Large intestine (tissue), 3 donors: ENCODE results near the gene HPCA. TPM values are rescaled to one million over a fixed set of nuclear protein-coding genes. Genes with fewer than 3 reads are reported as not detected.

ENCODE experiments used
- DNase-seq, 2 donors: peaks; one replicate each; pipeline versions ENCODE4 v3.0.0 to v3.0.0-alpha.2; 2013
- H3K27ac ChIP-seq: one replicate; pipeline ENCODE4 v1.5.1; 2013; ENCODE audit warnings: low read length
- H3K27me3 ChIP-seq: 2 replicates; pipeline ENCODE4 v1.6.1; 2013; ENCODE audit warnings: low read length; ENCODE audit not compliant: control insufficient read depth, insufficient read depth
- H3K36me3 ChIP-seq: 2 replicates; pipeline ENCODE4 v1.6.1; 2013; ENCODE audit warnings: low read length; ENCODE audit not compliant: control insufficient read depth, insufficient read depth
- H3K4me1 ChIP-seq: one replicate; pipeline ENCODE4 v1.6.1; 2013; ENCODE audit warnings: low read length; ENCODE audit not compliant: control insufficient read depth, insufficient read depth
- H3K4me3 ChIP-seq: one replicate; pipeline ENCODE4 v1.5.1; 2013; ENCODE audit warnings: low read length
- H3K9me3 ChIP-seq: one replicate; pipeline ENCODE4 v1.6.1; 2013; ENCODE audit warnings: mild to moderate bottlenecking, low read depth, low read length, moderate library complexity; ENCODE audit not compliant: control insufficient read depth
- WGBS: methylation state at CpG from one replicate; pipeline ENCODE4 v1.1.5; 2013; ENCODE audit warnings: low lambda C conversion rate; ENCODE audit not compliant: insufficient coverage; 5-methylcytosine and 5-hydroxymethylcytosine counted together
- polyA plus RNA-seq: library from polyadenylated mRNA; unstranded; fragments of 120-200 nt; gene quantifications from one replicate; pipeline ENCODE4 v1.2.1, GENCODE V29; 2013

The HPCA gene
- polyA plus RNA-seq, 1 donor = 0.87 TPM

DNA sequence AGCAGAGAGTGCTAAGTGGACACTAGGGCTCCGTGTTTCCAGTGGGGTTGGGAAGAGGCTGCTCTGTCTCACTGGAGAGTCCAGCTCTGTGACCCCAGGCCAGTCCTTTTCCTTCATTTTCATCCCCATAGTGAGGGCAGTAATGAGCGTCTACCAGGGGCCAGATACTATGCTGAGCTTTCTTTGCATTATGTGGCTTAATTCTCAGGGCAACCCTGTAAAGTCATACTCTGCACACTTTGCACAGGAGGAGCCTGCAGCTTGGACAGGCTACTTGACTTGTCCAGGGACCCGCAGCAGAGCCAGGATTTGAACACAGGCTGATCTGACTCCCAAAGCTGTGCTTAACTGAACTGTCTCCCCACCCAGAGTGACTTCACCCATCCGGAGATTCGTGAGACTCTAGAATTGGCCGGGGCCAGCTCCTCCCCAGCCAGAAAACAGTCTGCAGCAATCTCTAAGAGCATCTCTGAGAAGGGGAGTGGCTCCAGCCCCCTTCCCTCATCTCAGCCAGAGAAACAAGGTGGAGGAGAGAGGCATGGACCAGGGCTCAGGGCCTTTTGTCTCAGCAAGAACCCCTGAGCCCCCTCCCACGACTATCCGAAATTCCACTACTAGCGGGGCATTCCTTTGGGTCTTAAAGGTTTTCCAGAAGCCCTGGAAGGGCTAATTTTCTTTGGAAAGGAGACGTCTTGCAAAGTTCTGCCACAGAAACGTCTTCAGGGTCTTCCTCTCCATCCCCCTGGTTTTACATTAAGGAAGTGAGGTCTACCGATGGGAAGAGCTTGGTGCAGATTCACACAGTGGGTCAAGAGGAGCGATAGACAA, 14.7 kb upstream of the HPCA start:
- Histone ChIP-seq H3K4me1 (peaks cover 10% of the 10 kb centered on the region), H3K9me3 (no peaks in the 10 kb centered on the region), H3K4me3 (peak overlapping the region; percentile 37), H3K27ac (no peak overlapping the region), H3K36me3 (peaks cover 4% of the 10 kb centered on the region), H3K27me3 (peaks cover 22% of the 10 kb centered on the region)
- no peak for DNase-seq
- no CpG with 5 or more reads among the region's 13 CpGs for WGBS

DNA sequence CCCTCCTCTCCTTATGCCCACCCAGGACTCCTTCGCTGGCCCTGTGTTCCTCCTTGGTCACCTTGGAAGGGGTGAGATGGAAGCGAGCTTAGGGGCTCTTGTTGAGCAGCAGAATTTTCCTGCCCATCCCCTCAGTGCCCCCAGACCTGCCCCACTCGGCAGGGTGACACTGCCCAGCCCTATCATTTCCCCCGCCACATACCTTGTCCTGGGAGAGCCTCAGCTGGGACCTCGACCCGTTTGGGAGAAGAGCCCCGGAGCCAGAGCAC, 14.2 kb upstream of the HPCA start:
- 34% methylated on average over 4 of the region's 7 CpGs for WGBS
- DNase-seq = no peak
- H3K27me3 ChIP-seq = peaks cover 22% of the 10 kb centered on the region

DNA sequence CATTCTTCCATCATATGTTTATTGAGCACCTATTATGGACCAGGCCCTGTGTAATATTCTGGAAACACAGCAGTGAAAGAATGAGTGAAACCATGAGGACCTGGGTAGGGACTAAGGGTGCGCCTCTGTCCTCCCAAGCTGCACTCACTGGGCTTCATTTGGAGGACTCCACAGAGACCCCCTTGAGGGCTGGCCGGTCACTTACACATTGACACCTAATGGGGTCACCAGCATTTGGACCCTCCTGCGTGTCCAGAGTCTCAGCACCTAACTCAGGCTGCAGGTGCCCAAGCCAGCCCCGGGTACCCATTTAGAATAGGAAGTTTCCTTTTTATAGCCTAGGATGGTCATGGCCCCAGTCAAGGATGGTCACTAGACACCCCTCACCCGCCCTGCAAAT, 12.8 kb upstream of the HPCA start:
- peaks cover 10% of the 10 kb centered on the region for H3K4me1 ChIP-seq
- H3K9me3 ChIP-seq = no peaks in the 10 kb centered on the region
- no peak overlapping the region for H3K4me3 ChIP-seq
- no peak overlapping the region for H3K27ac ChIP-seq
- no peaks in the 10 kb centered on the region for H3K36me3 ChIP-seq
- WGBS = no CpG with 5 or more reads among the region's 5 CpGs
- DNase-seq = no peak
- peaks cover 23% of the 10 kb centered on the region for H3K27me3 ChIP-seq

More for the DNA sequence above, 14.2 kb upstream of the HPCA start:
- no peak overlapping the region for H3K27ac ChIP-seq
- no peak overlapping the region for H3K4me3 ChIP-seq
- peaks cover 4% of the 10 kb centered on the region for H3K36me3 ChIP-seq
- peaks cover 10% of the 10 kb centered on the region for H3K4me1 ChIP-seq
- H3K9me3 ChIP-seq = no peaks in the 10 kb centered on the region

DNA sequence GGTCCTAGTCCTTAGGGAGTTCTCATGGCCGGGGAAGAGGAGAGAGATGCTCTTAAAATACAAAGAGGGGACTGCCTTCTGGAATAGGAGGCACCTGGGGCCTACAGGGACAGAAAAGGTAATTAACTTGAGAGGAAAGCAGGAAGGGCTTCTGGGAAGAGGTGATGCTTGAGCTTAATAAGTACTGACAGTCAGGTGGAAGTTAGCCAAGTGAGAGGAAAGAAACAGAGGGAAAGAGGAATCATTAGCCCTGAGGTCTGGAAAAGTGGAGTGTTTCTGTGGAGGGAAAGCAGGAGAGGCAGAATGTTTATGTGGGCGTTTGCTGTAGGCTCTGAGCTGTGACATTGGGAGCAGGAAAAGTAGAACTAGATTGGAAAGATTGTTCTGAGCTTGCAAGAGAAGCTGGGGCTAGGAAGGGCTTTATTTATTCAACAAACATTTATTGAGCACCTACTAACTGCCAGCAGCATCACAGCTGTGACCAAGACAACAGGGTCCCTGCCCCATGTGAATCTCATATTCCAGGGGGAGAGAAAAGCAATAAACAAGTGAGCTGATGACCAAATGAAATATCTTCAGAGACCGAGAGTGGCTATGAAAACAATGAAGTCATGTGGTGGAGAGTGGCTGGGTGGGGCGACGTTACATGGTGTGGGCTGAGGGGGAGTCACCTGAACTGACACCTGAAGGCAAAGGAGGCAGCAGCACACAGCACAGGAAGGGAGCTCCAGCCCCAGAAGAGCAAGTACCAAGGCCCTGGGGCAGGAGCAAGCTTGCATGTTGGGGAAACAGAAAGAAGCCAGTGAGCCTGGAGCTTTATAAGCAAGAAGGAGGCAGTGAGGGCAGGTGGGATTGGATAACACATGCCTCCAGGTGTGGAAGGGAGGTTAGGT, 11.2 kb upstream of the HPCA start:
- no CpG with 5 or more reads among the region's 5 CpGs for WGBS
- H3K27ac ChIP-seq = no peak overlapping the region
- H3K36me3 ChIP-seq = no peaks in the 10 kb centered on the region
- H3K4me3 ChIP-seq = no peak overlapping the region
- H3K9me3 ChIP-seq = no peaks in the 10 kb centered on the region
- peaks cover 6% of the 10 kb centered on the region for H3K4me1 ChIP-seq
- H3K27me3 ChIP-seq = peaks cover 19% of the 10 kb centered on the region
- DNase-seq = no peak

DNA sequence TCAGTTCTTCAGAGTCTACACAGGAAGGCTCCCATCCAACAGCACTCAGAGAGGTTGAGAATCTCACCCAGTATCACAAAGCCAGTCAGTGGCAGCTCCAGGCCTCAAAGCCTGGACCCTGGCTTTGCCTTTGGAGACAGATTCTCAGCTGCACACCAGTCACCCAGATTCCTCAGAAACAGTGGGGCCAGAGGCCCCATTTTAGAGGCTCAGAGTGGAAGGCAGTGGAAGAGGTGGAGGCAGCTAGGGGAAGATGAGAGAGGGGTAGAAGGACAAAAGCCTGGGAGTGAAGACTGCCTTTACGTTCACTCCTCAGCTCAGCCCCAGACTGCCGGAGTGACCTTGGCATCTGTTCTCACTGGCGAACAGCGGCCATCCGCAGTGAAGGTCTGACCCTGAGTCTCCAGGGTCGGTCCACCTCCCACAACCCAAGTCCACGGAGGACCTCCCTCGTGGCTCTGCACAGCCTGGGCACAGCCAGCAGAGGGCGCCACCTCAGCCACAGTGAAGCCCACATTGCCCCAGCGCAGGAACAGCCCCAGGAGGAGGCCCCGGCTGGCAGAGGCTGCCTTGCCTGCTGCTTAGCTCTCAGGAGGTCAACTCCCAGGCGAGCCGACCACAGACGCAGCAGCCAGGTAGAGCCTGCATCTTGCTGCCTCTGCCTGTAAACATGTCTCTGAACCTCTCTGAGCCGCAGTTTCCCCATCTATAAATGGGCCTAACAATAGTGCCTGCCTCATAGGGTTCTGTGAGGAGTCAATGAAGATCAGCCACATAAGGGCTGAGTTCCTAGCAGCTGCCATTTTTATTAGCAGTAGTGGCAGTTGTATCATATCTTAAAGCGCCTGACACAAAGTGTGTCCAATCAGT, 9.7 kb upstream of the HPCA start:
- no peak overlapping the region for H3K27ac ChIP-seq
- peak; percentile 37 to 42 for DNase-seq

DNA sequence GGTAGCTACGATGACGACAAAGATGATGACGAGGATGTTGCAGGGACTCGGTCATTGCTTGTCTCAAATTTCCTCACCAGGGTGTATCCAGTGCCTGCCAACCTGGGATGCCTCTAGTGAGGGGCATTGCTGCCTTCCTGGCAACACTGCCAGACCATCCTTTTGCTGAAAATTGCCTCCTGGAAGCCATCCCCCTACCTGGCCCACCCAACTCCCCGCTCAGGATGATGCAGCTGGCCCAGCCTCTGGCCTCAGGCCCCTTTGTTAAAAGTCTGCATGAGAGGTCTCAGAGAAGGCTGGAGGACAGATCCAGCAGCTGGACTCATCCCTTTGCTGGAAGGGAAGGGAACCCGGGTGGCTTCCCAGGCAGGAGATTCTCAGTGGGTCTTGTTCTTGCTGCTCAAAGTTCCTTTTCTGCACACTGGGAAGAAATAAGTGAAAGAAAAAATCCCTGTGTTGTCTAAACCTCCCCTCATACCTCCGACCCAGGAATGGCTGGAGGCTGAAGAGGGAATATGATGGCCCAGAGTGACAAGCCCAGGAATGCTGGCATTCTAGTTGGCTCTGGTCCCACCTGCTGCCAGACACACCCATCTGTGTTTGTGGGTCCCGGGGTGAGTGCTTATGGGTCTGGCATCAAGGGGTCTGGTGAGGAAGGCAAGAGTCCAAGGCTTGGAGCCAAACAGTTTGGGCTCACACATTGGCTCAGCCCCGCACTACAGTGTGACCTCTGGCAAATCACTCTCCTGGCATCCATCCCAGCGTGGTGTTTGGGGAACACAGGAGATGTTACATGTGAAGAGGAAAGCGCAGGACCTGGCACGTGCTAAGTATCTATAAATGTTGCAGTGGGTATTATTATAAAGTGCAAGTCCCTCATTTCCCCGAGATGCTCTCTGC, 8.8 kb upstream of the HPCA start:
- no peak overlapping the region for H3K27ac ChIP-seq
- no CpG with 5 or more reads among the region's 13 CpGs for WGBS
- H3K9me3 ChIP-seq = no peaks in the 10 kb centered on the region
- H3K4me1 ChIP-seq = no peaks in the 10 kb centered on the region
- H3K27me3 ChIP-seq = peaks cover 2% of the 10 kb centered on the region
- no peak overlapping the region for H3K4me3 ChIP-seq
- H3K36me3 ChIP-seq = no peaks in the 10 kb centered on the region
- no peak for DNase-seq

More for the DNA sequence above, 9.7 kb upstream of the HPCA start:
- Histone ChIP-seq H3K4me1 (no peaks in the 10 kb centered on the region), H3K36me3 (no peaks in the 10 kb centered on the region), H3K4me3 (no peak overlapping the region), H3K9me3 (no peaks in the 10 kb centered on the region), H3K27me3 (peaks cover 9% of the 10 kb centered on the region)
- no CpG with 5 or more reads among the region's 16 CpGs for WGBS

DNA sequence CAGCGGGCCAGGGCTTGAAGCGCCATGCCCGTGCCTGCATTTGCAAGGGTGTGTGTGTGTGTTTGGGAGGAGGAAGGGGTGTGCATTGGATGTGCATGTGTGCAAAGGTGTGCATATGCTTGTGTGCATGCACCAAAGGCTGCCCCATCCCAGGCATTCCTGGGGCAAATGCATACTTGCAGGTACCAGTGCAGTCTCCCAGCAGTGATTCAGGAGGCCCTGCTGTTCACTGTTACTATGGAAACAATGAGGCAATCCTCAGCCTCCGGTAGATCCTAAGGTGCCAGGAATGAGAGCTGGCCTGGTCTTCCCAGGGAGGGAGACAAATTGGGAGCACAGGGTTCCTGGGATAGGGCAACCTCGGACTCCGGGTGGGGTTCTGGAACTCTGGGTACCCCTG, 8.1 kb upstream of the HPCA start:
- DNase-seq = no peak
- Histone ChIP-seq H3K27ac (no peak overlapping the region), H3K4me3 (no peak overlapping the region), H3K9me3 (no peaks in the 10 kb centered on the region), H3K36me3 (no peaks in the 10 kb centered on the region), H3K27me3 (peaks cover 2% of the 10 kb centered on the region), H3K4me1 (no peaks in the 10 kb centered on the region)
- no CpG with 5 or more reads among the region's 6 CpGs for WGBS

DNA sequence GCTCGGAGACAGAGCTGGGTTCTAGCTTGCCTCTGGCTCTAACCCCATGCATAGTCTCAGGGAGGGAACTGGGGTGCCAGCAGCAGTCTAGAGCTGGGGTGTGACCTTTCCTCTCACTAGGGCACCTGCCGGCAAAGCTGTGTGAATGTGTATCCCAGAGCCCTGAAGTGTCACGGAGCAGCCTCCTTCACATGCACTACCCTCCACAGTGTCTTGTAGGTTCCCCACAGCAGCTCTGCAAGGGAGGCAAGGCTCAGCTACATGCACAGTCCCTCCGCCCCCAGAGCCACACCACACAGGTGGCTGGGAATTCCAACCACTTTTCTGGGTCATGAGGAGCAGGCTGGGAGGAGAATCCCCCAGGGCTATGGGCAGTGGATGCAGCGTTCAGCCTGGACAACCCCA, 7.7 kb upstream of the HPCA start:
- no CpG with 5 or more reads among the region's 5 CpGs for WGBS
- Histone ChIP-seq H3K4me3 (no peak overlapping the region), H3K27me3 (peaks cover 3% of the 10 kb centered on the region), H3K9me3 (no peaks in the 10 kb centered on the region), H3K4me1 (no peaks in the 10 kb centered on the region), H3K36me3 (no peaks in the 10 kb centered on the region), H3K27ac (no peak overlapping the region)
- DNase-seq = no peak

DNA sequence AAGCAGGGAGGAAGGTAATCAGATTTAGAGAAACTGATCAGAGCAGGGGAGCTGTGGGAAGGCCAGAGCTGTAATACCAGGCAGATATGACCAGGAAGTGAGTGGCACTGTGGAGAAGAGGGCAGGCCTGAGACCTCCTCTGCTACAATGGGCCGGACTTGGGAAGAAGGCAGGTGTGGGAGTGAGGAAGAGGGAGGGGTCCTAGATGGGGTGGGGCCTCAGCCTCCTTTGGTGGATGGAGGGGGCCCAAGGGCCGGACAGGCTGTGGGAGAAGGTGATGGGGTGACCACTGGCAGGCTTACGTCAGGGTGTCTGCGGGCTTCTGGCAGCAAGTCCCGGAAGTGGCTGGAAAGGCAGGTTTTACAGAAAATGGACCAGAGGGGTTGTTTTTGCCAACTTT, 5.0 kb upstream of the HPCA start:
- no CpG with 5 or more reads among the region's 5 CpGs for WGBS
- no peak for DNase-seq
- Histone ChIP-seq H3K9me3 (no peaks in the 10 kb centered on the region), H3K27me3 (peaks cover 26% of the 10 kb centered on the region), H3K4me1 (no peaks in the 10 kb centered on the region), H3K36me3 (no peaks in the 10 kb centered on the region), H3K27ac (no peak overlapping the region), H3K4me3 (no peak overlapping the region)
